Measurements from ENCODE around the gene SORL1.
"Not testable (repeated sequence)": the region's sequence is repeated elsewhere in the genome, so short reads cannot be mapped to it uniquely, and the experiment has no call there.

SORL1 gene

DNA sequence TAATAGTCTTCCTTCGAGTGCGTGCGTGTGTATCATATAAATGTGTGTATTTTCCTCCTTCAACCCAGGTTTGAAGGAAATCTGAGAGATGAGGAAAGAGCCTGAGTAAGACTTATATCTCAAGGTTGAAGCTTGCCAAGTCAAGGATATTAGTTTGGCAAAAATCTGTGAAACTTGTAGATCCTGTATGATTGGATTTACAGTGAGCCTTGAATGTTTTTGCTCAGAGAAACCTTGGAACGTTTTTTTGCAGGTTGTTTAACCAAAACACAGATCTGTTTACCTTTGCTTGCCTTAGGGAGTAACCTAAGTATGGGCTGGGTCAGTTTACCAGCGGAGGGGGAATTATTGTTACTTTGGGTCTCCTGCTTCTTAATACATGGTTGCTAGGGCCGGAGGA lies 36.5 kb downstream of the SORL1 start:
- Histone ChIP-seq H3K4me1 (ENCODE audit: control insufficient read depth, insufficient read depth, low read length) (no peaks in the 10 kb centered on the region), H3K36me3 (ENCODE audit: control insufficient read depth, insufficient read depth, low read length) (peaks cover 40% of the 10 kb centered on the region), H3K27ac (ENCODE audit: low read depth, low read length) (no peak overlapping the region), H3K9ac (ENCODE audit: low read depth, low read length) (no peak overlapping the region), H3K9me3 (ENCODE audit: control insufficient read depth, insufficient read depth, low read length) (no peaks in the 10 kb centered on the region), H3K4me3 (ENCODE audit: low read depth, low read length) (no peak overlapping the region), H3K27me3 (ENCODE audit: control insufficient read depth, insufficient read depth, low read length) (no peaks in the 10 kb centered on the region)

GRCh38 chr11:121489823-121490222 lies 37.7 kb downstream of the SORL1 start:
- no peak overlapping the region for H3K4me3 ChIP-seq (ENCODE audit: low read depth, low read length)
- H3K9me3 ChIP-seq (ENCODE audit: control insufficient read depth, insufficient read depth, low read length): no peaks in the 10 kb centered on the region
- H3K27me3 ChIP-seq (ENCODE audit: control insufficient read depth, insufficient read depth, low read length): no peaks in the 10 kb centered on the region
- no peak overlapping the region for H3K27ac ChIP-seq (ENCODE audit: low read depth, low read length)
- peaks cover 12% of the 10 kb centered on the region; the same call in 1 of the 2 replicates for H3K4me1 ChIP-seq (ENCODE audit: control insufficient read depth, insufficient read depth, low read length)
- peaks cover 37% of the 10 kb centered on the region for H3K36me3 ChIP-seq (ENCODE audit: control insufficient read depth, insufficient read depth, low read length)
- H3K9ac ChIP-seq (ENCODE audit: low read depth, low read length): no peak overlapping the region

DNA sequence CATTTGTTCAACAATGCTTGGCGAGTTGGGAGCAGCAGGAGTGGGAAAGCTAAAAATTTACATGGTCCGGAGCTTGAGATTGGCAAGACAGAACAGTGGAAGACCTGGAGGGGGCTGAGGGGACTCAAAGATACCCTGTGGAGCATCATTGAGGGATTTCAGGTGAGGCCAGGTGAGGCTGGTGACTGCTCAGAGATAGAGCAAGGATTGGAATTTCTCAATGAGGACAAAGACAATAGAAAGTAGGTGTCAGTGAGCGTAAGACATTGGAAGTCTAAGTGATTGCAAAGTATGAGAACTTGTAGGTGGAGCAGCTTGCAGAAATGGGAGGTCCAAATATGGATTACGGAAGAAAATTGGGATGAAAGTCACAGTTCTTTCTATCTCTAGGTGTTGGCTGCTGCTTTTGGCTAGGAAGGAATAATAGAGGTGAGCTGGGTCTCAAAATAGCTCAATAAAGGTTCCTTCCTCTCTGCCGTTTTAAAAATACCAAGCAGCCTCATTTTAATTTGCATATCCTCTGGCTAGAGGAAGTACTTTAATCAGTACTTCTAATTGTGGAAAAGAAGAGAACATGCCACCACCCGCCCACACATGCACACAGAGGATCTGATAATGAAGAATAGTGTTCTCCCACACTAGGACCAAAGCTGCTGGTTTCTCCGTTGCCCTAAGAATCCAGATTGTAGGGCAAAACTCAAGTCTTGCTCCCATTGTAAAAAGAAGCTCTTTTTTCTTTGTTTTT lies 42.4 kb downstream of the SORL1 start:
- Histone ChIP-seq H3K9me3 (ENCODE audit: control insufficient read depth, insufficient read depth, low read length) (no peaks in the 10 kb centered on the region), H3K27ac (ENCODE audit: low read depth, low read length) (peak overlapping the region; percentile 21), H3K36me3 (ENCODE audit: control insufficient read depth, insufficient read depth, low read length) (peaks cover 46% of the 10 kb centered on the region), H3K4me1 (ENCODE audit: control insufficient read depth, insufficient read depth, low read length) (peaks cover 30% of the 10 kb centered on the region), H3K27me3 (ENCODE audit: control insufficient read depth, insufficient read depth, low read length) (no peaks in the 10 kb centered on the region), H3K9ac (ENCODE audit: low read depth, low read length) (no peak overlapping the region), H3K4me3 (ENCODE audit: low read depth, low read length) (no peak overlapping the region)

DNA sequence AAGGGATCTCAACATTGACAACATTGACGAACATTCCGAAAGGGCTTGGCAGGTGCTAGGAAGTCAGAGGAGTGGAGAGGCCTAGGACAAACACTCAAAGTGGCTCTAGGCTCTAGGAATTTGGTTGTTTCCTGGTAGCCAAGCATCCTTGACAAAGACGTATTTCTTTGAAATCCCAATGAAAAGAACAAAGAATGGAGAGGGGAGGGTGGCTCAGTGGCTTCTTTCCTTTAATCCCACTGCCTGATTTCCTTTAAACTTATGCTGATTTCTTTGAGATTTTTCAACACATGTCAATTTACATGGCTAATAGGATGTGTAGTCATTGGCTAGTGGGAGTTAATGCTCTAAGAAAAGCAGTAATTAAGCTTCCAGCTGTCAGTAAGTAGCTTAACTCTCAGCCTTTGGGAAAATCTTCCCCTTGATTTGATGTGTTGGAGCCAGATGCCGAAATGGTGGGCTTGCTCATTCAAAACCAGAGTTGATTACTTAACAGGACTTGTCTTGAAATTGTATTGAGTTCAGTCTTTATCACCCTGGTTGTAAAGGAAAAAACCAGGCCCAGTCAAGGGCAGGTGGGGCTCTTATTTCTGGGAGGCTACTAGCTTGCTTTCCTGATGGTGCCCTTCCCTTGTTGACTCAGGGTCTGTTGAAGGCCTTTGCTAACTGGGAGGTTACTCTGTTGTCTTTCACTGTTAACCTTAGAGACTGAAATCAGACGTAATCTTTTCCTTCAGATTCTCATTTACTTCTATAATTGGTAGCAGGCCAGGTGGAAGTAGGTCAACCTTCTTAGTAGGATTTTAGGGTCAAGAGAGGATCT lies 45.3 kb downstream of the SORL1 start:
- Histone ChIP-seq H3K4me1 (ENCODE audit: control insufficient read depth, insufficient read depth, low read length) (peaks cover 30% of the 10 kb centered on the region), H3K9me3 (ENCODE audit: control insufficient read depth, insufficient read depth, low read length) (no peaks in the 10 kb centered on the region), H3K4me3 (ENCODE audit: low read depth, low read length) (no peak overlapping the region), H3K9ac (ENCODE audit: low read depth, low read length) (no peak overlapping the region), H3K27me3 (ENCODE audit: control insufficient read depth, insufficient read depth, low read length) (no peaks in the 10 kb centered on the region), H3K27ac (ENCODE audit: low read depth, low read length) (peak overlapping the region; percentile 85), H3K36me3 (ENCODE audit: control insufficient read depth, insufficient read depth, low read length) (peaks cover 54% of the 10 kb centered on the region)

DNA sequence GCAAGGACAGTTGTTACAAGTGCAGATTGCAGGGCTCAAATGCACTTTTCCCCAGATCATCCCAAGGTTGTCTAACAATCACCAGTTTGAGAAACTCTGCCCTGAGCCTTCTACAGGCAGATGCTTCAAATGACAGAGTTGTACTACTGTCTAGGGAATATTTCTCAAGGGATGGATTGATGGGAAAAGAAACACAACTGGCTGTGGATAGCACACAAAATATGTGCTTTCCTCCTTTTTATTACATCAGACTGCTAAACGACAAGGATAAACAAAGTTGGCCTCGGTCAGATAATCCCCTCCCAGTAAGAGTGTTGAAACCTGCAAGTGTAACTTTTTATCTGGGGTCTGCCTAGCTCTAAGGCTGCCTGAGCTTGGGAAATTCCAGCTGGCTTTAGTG lies 47.3 kb downstream of the SORL1 start:
- Histone ChIP-seq H3K9me3 (ENCODE audit: control insufficient read depth, insufficient read depth, low read length) (no peaks in the 10 kb centered on the region), H3K27me3 (ENCODE audit: control insufficient read depth, insufficient read depth, low read length) (no peaks in the 10 kb centered on the region), H3K4me3 (ENCODE audit: low read depth, low read length) (no peak overlapping the region), H3K4me1 (ENCODE audit: control insufficient read depth, insufficient read depth, low read length) (peaks cover 23% of the 10 kb centered on the region), H3K36me3 (ENCODE audit: control insufficient read depth, insufficient read depth, low read length) (peaks cover 54% of the 10 kb centered on the region), H3K9ac (ENCODE audit: low read depth, low read length) (no peak overlapping the region), H3K27ac (ENCODE audit: low read depth, low read length) (no peak overlapping the region)

GRCh38 chr11:121500275-121500674 lies 48.2 kb downstream of the SORL1 start:
- Histone ChIP-seq H3K4me1 (ENCODE audit: control insufficient read depth, insufficient read depth, low read length) (peaks cover 18% of the 10 kb centered on the region), H3K9me3 (ENCODE audit: control insufficient read depth, insufficient read depth, low read length) (no peaks in the 10 kb centered on the region), H3K27ac (ENCODE audit: low read depth, low read length) (no peak overlapping the region), H3K36me3 (ENCODE audit: control insufficient read depth, insufficient read depth, low read length) (peaks cover 54% of the 10 kb centered on the region), H3K9ac (ENCODE audit: low read depth, low read length) (no peak overlapping the region), H3K27me3 (ENCODE audit: control insufficient read depth, insufficient read depth, low read length) (no peaks in the 10 kb centered on the region), H3K4me3 (ENCODE audit: low read depth, low read length) (no peak overlapping the region)

DNA sequence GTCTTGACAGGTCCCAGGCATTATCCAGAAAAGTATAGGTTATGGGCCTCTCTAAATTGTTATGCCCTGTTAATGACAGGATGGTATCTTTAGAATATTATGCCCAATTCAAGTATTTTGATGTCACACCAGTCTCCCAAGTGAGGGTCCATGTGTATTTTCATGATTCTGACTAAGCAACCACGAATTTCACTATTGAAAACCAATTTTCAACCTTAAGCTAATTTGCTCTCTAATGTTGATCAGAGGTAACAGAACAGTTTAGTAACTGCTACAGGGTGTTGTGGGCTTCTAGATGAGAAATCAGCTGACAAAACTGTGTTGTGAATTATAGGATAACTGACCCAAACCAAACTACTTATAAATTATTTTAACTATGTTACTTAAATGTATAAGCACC lies 48.6 kb downstream of the SORL1 start:
- Histone ChIP-seq H3K36me3 (ENCODE audit: control insufficient read depth, insufficient read depth, low read length) (peaks cover 54% of the 10 kb centered on the region), H3K4me1 (ENCODE audit: control insufficient read depth, insufficient read depth, low read length) (peaks cover 18% of the 10 kb centered on the region), H3K27ac (ENCODE audit: low read depth, low read length) (no peak overlapping the region), H3K27me3 (ENCODE audit: control insufficient read depth, insufficient read depth, low read length) (no peaks in the 10 kb centered on the region), H3K4me3 (ENCODE audit: low read depth, low read length) (no peak overlapping the region), H3K9ac (ENCODE audit: low read depth, low read length) (no peak overlapping the region), H3K9me3 (ENCODE audit: control insufficient read depth, insufficient read depth, low read length) (no peaks in the 10 kb centered on the region)

DNA sequence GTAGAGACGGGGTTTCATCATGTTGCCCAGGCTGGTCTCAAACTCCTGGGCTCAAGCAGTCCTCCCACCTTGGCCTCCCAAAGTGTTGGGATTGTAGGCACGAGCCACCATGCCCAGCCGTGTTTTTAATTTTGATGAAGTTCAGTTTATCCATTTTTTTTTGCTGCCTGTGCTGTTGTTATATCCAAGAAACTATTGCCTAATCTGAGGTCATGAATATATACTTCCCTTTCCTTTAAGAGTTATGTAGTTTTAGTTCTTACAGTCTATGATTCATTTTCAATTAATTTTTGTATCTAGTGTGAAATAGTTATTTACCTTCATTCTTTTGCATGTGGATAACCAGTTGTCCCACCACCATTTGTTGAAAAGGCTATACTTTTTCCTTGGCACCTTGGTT lies 50.9 kb downstream of the SORL1 start:
- Histone ChIP-seq H3K27ac (ENCODE audit: low read depth, low read length) (no peak overlapping the region), H3K4me1 (ENCODE audit: control insufficient read depth, insufficient read depth, low read length) (peaks cover 4% of the 10 kb centered on the region), H3K9me3 (ENCODE audit: control insufficient read depth, insufficient read depth, low read length) (peaks cover 5% of the 10 kb centered on the region; the same call in 1 of the 2 replicates), H3K4me3 (ENCODE audit: low read depth, low read length) (no peak overlapping the region), H3K9ac (ENCODE audit: low read depth, low read length) (no peak overlapping the region), H3K36me3 (ENCODE audit: control insufficient read depth, insufficient read depth, low read length) (peaks cover 44% of the 10 kb centered on the region), H3K27me3 (ENCODE audit: control insufficient read depth, insufficient read depth, low read length) (no peaks in the 10 kb centered on the region)

- not testable (repeated sequence) for H3K27me3 ChIP-seq (ENCODE audit: control insufficient read depth, insufficient read depth, low read length); H3K9ac ChIP-seq (ENCODE audit: low read depth, low read length); H3K9me3 ChIP-seq (ENCODE audit: control insufficient read depth, insufficient read depth, low read length); H3K4me3 ChIP-seq (ENCODE audit: low read depth, low read length); H3K27ac ChIP-seq (ENCODE audit: low read depth, low read length)
- Histone ChIP-seq H3K4me1 (ENCODE audit: control insufficient read depth, insufficient read depth, low read length) (peaks cover 14% of the 10 kb centered on the region), H3K36me3 (ENCODE audit: control insufficient read depth, insufficient read depth, low read length) (peaks cover 30% of the 10 kb centered on the region)
These were observed 54.1 kb downstream of the SORL1 start for GRCh38 chr11:121506237-121506636.

DNA sequence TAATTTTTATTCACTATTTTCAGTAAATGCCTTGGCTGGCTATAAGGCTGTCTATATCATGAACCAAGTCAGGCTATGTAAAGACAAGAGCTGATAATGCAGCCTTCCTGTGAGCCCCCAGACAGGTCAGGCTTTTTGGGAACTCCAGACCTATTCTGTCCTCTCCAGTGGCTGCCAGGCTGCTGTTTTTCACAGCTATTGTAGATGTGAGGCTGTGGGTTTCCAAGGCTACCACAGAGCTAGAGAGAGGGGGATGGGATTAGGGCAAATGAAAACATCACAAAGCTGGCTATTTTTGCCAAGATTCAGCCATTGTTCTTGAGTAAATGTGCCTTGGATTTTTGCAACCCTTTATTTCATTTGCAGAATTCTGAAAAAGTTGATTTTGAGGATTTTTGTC lies 56.3 kb downstream of the SORL1 start:
- H3K9ac ChIP-seq (ENCODE audit: low read depth, low read length): no peak overlapping the region
- peak overlapping the region; percentile 72 for H3K27ac ChIP-seq (ENCODE audit: low read depth, low read length)
- peaks cover 5% of the 10 kb centered on the region; the same call in 1 of the 2 replicates for H3K9me3 ChIP-seq (ENCODE audit: control insufficient read depth, insufficient read depth, low read length)
- no peaks in the 10 kb centered on the region for H3K27me3 ChIP-seq (ENCODE audit: control insufficient read depth, insufficient read depth, low read length)
- H3K36me3 ChIP-seq (ENCODE audit: control insufficient read depth, insufficient read depth, low read length): peaks cover 40% of the 10 kb centered on the region
- 0 out of 2 replicates have a peak overlapping the region, but pooled peaks have one; percentile 11 for H3K4me3 ChIP-seq (ENCODE audit: low read depth, low read length)
- peaks cover 14% of the 10 kb centered on the region for H3K4me1 ChIP-seq (ENCODE audit: control insufficient read depth, insufficient read depth, low read length)

- H3K27ac ChIP-seq (ENCODE audit: low read depth, low read length): no peak overlapping the region
- peaks cover 59% of the 10 kb centered on the region for H3K36me3 ChIP-seq (ENCODE audit: control insufficient read depth, insufficient read depth, low read length)
- H3K4me3 ChIP-seq (ENCODE audit: low read depth, low read length): no peak overlapping the region
These were observed 58.3 kb downstream of the SORL1 start for GRCh38 chr11:121510438-121510837.

More at GRCh38 chr11:121510438-121510837, 58.3 kb downstream of the SORL1 start:
- no peaks in the 10 kb centered on the region for H3K27me3 ChIP-seq (ENCODE audit: control insufficient read depth, insufficient read depth, low read length)
- H3K4me1 ChIP-seq (ENCODE audit: control insufficient read depth, insufficient read depth, low read length): peaks cover 14% of the 10 kb centered on the region
- H3K9ac ChIP-seq (ENCODE audit: low read depth, low read length): no peak overlapping the region
- peaks cover 5% of the 10 kb centered on the region; the same call in 1 of the 2 replicates for H3K9me3 ChIP-seq (ENCODE audit: control insufficient read depth, insufficient read depth, low read length)

Data from HUES48 (cell line).